Loucy (cell line): ENCODE results near the gene VANGL2.
A peak's percentile ranks its signal among the peaks of the same experiment; 100 is the strongest.
"Not testable (repeated sequence)": the region's sequence is repeated elsewhere in the genome, so short reads cannot be mapped to it uniquely, and the experiment has no call there.

Source experiments
- H2AFZ ChIP-seq: fragments of 200-600 bp; sonication (generic); 2 replicates; pipeline ENCODE4 v1.6.0; 2016; ENCODE audit warnings: antibody characterized with exemption, mild to moderate bottlenecking, low read length, moderate library complexity
- H3F3A ChIP-seq: fragments of 200-600 bp; 2 replicates; pipeline ENCODE4 v1.6.0; 2016; ENCODE audit warnings: antibody characterized with exemption, low read depth, mild to moderate bottlenecking
- H3K27me3 ChIP-seq: fragments of 200-600 bp; sonication (generic); 2 replicates; pipeline ENCODE4 v1.6.1; 2014; ENCODE audit warnings: low read length, mild to moderate bottlenecking; ENCODE audit not compliant: insufficient read depth, poor library complexity, severe bottlenecking
- H3K36me3 ChIP-seq: fragments of 200-600 bp; sonication (generic); 2 replicates; pipeline ENCODE4 v1.6.1; 2016; ENCODE audit warnings: low read length; ENCODE audit not compliant: insufficient read depth
- H3K4me1 ChIP-seq: fragments of 200-600 bp; sonication (generic); 2 replicates; pipeline ENCODE4 v1.5.1; 2014; ENCODE audit warnings: low read length, mild to moderate bottlenecking; ENCODE audit not compliant: insufficient read depth, poor library complexity, severe bottlenecking
- H3K4me2 ChIP-seq: fragments of 200-600 bp; sonication (generic); 2 replicates; pipeline ENCODE4 v1.6.0; 2014; ENCODE audit warnings: antibody characterized with exemption, low read length, low read depth, mild to moderate bottlenecking; ENCODE audit not compliant: poor library complexity, severe bottlenecking
- H3K4me3 ChIP-seq: fragments of 200-600 bp; sonication (generic); 2 replicates; pipeline ENCODE4 v1.5.1; 2014; ENCODE audit warnings: low read length, mild to moderate bottlenecking, mixed read lengths; ENCODE audit not compliant: poor library complexity, severe bottlenecking
- H3K79me2 ChIP-seq: fragments of 200-600 bp; sonication (generic); 2 replicates; pipeline ENCODE4 v1.6.1; 2014; ENCODE audit warnings: low read length; ENCODE audit not compliant: insufficient read depth
- H3K9ac ChIP-seq: fragments of 200-600 bp; sonication (generic); 2 replicates; pipeline ENCODE4 v1.6.0; 2014; ENCODE audit warnings: mild to moderate bottlenecking, low read depth, low read length, moderate library complexity; ENCODE audit not compliant: poor library complexity, severe bottlenecking
- H3K9me2 ChIP-seq: fragments of 200-600 bp; sonication (generic); replicated peaks from 2 replicates; pipeline ENCODE4 v1.6.1; 2016; ENCODE audit warnings: low read depth, low read length, mixed read lengths
- H3K9me3 ChIP-seq: fragments of 200-600 bp; sonication (generic); 2 replicates; pipeline ENCODE4 v1.6.1; 2014; ENCODE audit warnings: mild to moderate bottlenecking, antibody characterized with exemption, low read length, low read depth; ENCODE audit not compliant: insufficient read depth
- H4K20me1 ChIP-seq: fragments of 200-600 bp; sonication (generic); 2 replicates; pipeline ENCODE4 v1.6.0; 2014; ENCODE audit warnings: antibody characterized with exemption, low read length, mild to moderate bottlenecking; ENCODE audit not compliant: insufficient read depth, poor library complexity, severe bottlenecking
- CTCF ChIP-seq: fragments of 200-600 bp; sonication (generic); conservative IDR thresholded peaks from 2 replicates; pipeline ENCODE4 v1.5.1; 2014; ENCODE audit warnings: mild to moderate bottlenecking, antibody characterized with exemption, low read length
- EZH2phosphoT487 ChIP-seq: fragments of 200-600 bp; IDR thresholded peaks from 2 replicates; pipeline ENCODE4 v1.6.1; 2018; ENCODE audit warnings: antibody characterized with exemption, mild to moderate bottlenecking, moderate library complexity, borderline replicate concordance

The VANGL2 gene

DNA sequence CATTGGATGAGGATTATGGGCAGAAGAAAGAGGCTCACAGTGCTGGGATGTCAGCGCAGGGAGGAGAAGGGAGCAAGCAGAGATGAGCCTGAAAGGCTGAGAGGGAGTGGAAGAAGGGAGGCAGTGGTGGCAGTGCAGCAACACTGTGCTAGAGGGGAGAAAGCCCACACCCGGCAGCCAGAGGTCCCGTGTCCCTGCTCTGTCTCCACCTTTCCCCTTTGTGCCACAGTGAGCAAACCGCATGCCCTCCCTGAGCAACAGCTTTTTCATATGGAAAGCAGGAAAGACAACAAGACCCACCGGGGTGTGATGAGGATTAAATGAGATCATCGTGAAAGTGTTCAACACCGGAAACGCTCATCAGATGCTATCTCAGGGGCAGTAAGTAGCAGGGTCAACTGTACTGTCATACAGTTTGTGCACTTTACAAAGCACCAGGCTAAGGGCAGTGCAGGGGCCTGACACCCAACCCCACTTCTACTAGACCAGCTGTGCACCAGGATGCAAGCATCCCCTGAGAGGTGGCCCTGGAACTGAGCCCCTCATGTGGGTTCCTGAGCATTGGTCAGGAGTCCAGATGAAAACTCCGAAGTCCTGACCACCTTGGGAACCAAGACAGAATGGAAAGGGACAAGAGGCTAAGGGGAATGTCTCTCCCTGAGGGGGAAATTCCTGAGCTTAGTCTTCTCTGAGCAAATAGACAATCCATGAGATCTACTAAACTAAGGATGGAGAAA lies 24.4 kb upstream of the VANGL2 start:
- Histone ChIP-seq H2AFZ (peak overlapping the region; percentile 74), H3K9me3 (no peaks in the 10 kb centered on the region), H3K9ac (peak overlapping the region; percentile 37), H4K20me1 (no peaks in the 10 kb centered on the region), H3K4me3 (no peak overlapping the region), H3K4me2 (peak overlapping the region; percentile 39), H3K9me2 (no peaks in the 10 kb centered on the region), H3F3A (no peaks in the 10 kb centered on the region), H3K4me1 (no peaks in the 10 kb centered on the region), H3K36me3 (no peaks in the 10 kb centered on the region), H3K79me2 (no peaks in the 10 kb centered on the region), H3K27me3 (no peaks in the 10 kb centered on the region)
- no peak for TF ChIP-seq EZH2phosphoT487
- no peak for TF ChIP-seq CTCF

DNA sequence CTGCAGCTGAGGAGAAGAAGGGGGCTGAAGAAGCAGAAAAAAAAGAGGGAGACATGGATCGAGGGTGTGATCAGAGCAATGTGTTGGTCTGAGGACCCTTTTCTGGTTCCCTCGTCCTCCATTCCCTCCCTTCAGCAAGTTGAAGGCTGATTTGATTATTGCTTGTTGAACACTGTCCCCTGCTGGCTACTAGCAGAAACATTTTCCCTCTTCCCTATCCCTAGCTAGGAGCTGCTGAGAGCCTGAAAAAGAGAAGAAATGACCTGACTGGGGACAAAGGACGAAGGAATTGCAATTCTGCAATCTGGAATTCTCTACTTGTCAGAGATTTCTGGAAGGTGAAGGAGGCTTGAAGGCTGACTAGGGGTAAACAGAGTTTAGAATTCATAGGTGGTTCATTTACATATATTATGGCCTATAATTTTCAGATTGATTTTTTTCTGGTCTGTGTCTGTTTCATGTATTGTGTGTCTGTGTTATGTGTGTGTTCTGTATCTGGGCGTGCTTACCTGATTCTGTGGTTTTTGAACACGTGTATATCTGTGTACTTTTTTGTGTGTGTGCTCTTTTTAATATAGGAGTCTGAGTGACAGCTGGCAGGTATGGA lies 23.7 kb upstream of the VANGL2 start:
- Histone ChIP-seq H3F3A (no peaks in the 10 kb centered on the region), H3K9me3 (no peaks in the 10 kb centered on the region), H3K9ac (peak overlapping the region; percentile 37), H3K9me2 (no peaks in the 10 kb centered on the region), H3K4me3 (no peak overlapping the region), H3K4me2 (peak overlapping the region; percentile 39), H3K79me2 (no peaks in the 10 kb centered on the region), H2AFZ (peak overlapping the region; percentile 74), H3K36me3 (no peaks in the 10 kb centered on the region), H3K4me1 (no peaks in the 10 kb centered on the region), H3K27me3 (no peaks in the 10 kb centered on the region), H4K20me1 (no peaks in the 10 kb centered on the region)
- peak; percentile 99 for TF ChIP-seq CTCF
- no peak for TF ChIP-seq EZH2phosphoT487

DNA sequence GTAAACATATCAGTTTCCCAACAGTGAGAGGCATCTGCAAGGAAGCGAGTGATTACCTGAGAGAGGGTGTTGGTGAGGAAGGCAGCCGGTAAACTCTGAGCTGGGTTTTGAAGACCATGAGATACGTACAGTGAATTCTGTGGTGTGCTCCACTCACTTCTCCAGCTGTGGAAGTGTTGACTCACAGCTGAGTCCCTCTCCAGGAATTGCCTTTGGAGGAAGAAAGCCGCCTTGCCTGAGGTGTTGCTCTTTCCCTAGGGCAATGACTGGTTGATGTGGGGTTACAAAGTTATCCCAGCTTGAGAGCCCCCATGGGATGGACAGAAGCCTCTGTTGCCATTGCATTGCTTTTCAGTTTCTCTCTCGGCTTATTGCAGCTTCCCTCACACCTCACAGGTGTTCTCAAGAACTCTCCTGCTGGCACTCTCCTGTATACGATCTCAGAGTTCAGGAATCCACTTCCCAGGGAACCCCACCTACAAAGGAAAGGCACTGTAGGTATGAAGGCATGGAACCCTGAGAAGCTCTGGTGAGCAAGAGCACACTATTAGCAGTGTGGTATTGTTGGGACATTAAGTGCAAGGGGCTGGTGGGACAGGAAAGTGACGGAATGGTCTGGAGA lies 22.7 kb upstream of the VANGL2 start:
- Histone ChIP-seq H3F3A (no peaks in the 10 kb centered on the region), H2AFZ (no peak overlapping the region), H3K9ac (no peak overlapping the region), H3K9me3 (no peaks in the 10 kb centered on the region), H3K36me3 (no peaks in the 10 kb centered on the region), H3K4me3 (no peak overlapping the region), H3K27me3 (no peaks in the 10 kb centered on the region), H4K20me1 (no peaks in the 10 kb centered on the region), H3K4me2 (no peak overlapping the region), H3K9me2 (no peaks in the 10 kb centered on the region), H3K79me2 (no peaks in the 10 kb centered on the region), H3K4me1 (no peaks in the 10 kb centered on the region)
- TF ChIP-seq EZH2phosphoT487 (no peak), CTCF (no peak)

DNA sequence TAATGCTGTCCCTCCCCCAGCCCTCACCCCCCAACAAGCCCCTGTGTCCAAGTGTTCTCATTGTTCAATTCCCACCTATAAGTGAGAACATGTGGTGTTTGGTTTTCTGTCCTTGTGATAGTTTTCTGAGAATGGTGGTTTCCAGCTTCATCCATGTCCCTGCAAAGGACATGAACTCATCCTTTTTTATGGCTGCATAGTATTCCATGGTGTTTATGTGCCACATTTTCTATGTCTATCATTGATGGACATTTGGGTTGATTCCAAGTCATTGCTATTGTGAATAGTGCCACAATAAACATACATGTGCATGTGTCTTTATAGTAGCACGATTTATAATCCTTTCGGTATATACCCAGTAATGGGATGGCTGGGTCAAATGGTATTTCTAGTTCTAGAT lies 15.6 kb upstream of the VANGL2 start:
- not testable (repeated sequence) for H4K20me1 ChIP-seq, H2AFZ ChIP-seq, H3F3A ChIP-seq, H3K79me2 ChIP-seq, H3K9me2 ChIP-seq, H3K4me1 ChIP-seq, H3K4me3 ChIP-seq, H3K4me2 ChIP-seq, H3K9me3 ChIP-seq, H3K36me3 ChIP-seq, H3K9ac ChIP-seq, H3K27me3 ChIP-seq

DNA sequence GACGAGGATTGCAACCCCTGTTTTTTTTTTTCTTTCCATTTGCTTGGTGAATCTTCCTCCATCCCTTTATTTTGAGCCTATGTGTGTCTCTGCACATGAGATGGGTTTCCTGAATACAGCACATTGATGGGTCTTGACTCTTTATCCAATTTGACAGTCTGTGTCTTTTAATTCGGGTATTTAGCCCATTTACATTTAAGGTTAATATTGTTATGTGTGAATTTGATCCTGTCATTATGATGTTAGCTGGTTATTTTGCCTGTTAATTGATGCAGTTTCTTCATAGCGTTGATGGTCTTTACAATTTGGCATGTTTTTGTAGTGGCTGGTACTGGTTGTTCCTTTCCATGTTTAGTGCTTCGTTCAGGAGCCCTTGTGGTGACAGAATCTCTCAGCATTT lies 12.0 kb upstream of the VANGL2 start:
- H3K4me3 ChIP-seq, H3K9me3 ChIP-seq, H4K20me1 ChIP-seq, H2AFZ ChIP-seq, H3F3A ChIP-seq, H3K79me2 ChIP-seq, H3K9me2 ChIP-seq, H3K4me1 ChIP-seq, H3K4me2 ChIP-seq, H3K36me3 ChIP-seq, H3K9ac ChIP-seq, H3K27me3 ChIP-seq: not testable (repeated sequence)
